LNCAP (cell line): ENCODE data around the gene FH.

ENCODE experiments used
- CTCF ChIP-seq: fragments of 450-650 bp; IDR thresholded peaks from 2 replicates; pipeline ENCODE4 v1.5.1; 2017; ENCODE audit warnings: mild to moderate bottlenecking

Gene FH

GRCh38 chr1:241485554-241485992 lies 34.0 kb downstream of the FH start:
- TF ChIP-seq CTCF: peak; percentile 67

- TF ChIP-seq CTCF: no peak
Measured at GRCh38 chr1:241485145-241485544, 34.4 kb downstream of the FH start.

GRCh38 chr1:241482761-241483250 lies 36.7 kb downstream of the FH start:
- no peak for TF ChIP-seq CTCF

- TF ChIP-seq CTCF: no peak
Measured at GRCh38 chr1:241479294-241479693, 40.3 kb downstream of the FH start.

GRCh38 chr1:241475671-241476070 lies 43.9 kb downstream of the FH start:
- TF ChIP-seq CTCF: no peak

- TF ChIP-seq CTCF: no peak
Measured at GRCh38 chr1:241473026-241473425, 46.5 kb downstream of the FH start.

- TF ChIP-seq CTCF: no peak
Measured at GRCh38 chr1:241470908-241471590, 48.5 kb downstream of the FH start.

- TF ChIP-seq CTCF: no peak
Measured at GRCh38 chr1:241470361-241470760, 49.2 kb downstream of the FH start.
